CD4-positive, alpha-beta T cell treated with Interleukin-6 at 100 ng/mL for 8 hours (primary cell): ENCODE data around the gene PLEKHA1.
A peak's percentile ranks its signal among the peaks of the same experiment; 100 is the strongest.

Source experiments
- DNase-seq: peaks from one replicate; pipeline ENCODE4 v3.0.0-alpha.2; 2020; ENCODE audit warnings: mixed read lengths, low spot score

Gene PLEKHA1

GRCh38 chr10:122374237-122374858 is at the start of gene PLEKHA1:
Gene PLEKHA1 (plus strand): TSS chr10:122374708. CDS start chr10:122393201, 18,493 bp downstream.
- peak; percentile 93 for DNase-seq

- DNase-seq: no peak
Measured at GRCh38 chr10:122325235-122325634, 49.3 kb upstream of the PLEKHA1 start.

GRCh38 chr10:122326385-122326784 is 48.1 kb upstream of the PLEKHA1 start:
- DNase-seq: no peak

- no peak for DNase-seq
Measured at GRCh38 chr10:122326806-122327205, 47.7 kb upstream of the PLEKHA1 start.

DNA sequence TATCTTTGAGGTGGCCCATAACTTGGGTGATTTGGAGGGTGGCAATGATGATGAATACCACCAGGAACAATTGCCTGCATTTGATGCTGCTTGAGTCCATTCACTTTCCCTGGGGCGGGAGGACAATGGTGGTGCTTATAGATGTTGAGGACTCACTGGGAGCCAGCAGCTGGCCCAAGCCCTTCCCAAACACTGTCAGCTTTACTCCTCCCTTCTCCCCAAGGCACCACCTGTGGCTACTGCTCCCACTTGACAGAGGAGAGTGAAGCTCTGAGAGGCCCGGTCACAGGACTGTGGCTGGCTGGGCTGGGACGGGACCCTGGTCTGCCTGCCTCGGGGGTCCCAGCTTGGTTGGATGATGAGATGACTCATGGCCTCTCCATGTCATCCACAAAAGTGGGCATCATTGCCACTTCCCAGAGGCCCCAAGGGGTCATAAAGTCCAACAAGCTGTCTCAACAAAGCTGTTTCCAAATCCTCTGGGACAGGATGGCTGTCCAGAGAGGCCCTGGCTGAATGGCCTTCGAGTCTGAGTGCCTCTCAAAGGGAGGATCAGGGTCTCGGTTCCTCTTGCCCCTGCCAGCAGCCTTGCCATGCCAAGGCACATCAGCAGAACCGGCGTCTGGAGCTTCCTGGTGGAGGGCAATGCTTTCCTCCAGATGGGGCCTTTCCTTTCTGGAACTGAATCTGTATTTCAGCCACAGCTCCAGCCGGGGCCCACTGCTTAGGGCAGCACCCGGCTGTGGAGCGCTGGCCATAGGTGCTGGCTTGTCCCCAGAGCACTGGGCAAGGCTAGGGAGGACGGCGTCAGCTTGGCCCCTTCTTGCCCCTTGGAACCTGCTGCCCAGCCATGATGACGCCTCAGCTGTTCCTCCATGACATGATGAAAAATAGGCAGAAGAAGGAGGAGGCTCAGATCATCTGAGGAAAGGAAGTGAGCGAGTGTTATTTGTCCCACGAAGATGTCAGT is 47.0 kb upstream of the PLEKHA1 start:
- DNase-seq: no peak

DNA sequence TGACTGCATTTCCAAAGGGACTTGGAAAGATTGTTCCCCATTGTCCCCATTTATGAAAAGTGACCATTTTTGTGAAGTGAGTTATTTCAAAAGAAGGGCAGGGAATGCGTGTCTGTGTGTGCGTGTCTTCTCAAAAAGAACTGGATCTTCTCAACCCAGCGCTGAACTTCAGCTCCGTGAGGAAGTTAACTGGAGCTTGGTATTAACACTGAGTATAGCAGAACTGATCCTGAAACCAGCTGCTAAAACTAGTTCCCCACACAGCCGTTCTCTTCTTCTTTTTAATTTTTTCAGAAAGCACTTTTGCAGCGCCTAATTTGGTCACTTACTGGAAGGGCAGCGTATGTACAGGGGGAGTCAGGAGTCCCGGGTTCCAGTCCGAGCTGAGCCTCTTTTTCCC is 45.8 kb upstream of the PLEKHA1 start:
- no peak for DNase-seq

DNA sequence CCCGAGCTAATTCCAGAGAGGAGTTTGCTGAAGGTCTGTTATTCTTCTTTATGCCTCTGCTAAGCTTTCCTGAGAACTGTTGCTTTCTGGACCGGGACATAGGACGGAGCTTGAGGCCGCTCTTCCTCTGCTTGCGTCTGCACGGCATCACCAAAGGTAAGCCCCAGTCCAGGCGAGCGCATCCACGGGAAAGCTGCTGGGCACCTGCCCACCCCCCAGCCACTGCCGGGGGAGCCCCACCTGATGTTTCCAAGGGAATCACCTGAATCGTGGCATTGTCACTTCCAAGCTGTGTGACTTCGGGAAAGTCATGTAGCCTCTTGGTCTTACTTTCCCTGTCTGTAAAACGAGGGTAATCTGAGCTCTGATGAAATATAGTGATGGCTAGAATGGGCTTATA is 45.1 kb upstream of the PLEKHA1 start:
- no peak for DNase-seq

GRCh38 chr10:122331100-122331499 is 43.4 kb upstream of the PLEKHA1 start:
- DNase-seq: no peak

- DNase-seq: no peak
Measured at GRCh38 chr10:122331615-122332446, 42.7 kb upstream of the PLEKHA1 start.

GRCh38 chr10:122333037-122333436 is 41.5 kb upstream of the PLEKHA1 start:
- no peak for DNase-seq

GRCh38 chr10:122336332-122336731 is 38.2 kb upstream of the PLEKHA1 start:
- no peak for DNase-seq

- no peak for DNase-seq
Measured at GRCh38 chr10:122336961-122337360, 37.5 kb upstream of the PLEKHA1 start.

DNA sequence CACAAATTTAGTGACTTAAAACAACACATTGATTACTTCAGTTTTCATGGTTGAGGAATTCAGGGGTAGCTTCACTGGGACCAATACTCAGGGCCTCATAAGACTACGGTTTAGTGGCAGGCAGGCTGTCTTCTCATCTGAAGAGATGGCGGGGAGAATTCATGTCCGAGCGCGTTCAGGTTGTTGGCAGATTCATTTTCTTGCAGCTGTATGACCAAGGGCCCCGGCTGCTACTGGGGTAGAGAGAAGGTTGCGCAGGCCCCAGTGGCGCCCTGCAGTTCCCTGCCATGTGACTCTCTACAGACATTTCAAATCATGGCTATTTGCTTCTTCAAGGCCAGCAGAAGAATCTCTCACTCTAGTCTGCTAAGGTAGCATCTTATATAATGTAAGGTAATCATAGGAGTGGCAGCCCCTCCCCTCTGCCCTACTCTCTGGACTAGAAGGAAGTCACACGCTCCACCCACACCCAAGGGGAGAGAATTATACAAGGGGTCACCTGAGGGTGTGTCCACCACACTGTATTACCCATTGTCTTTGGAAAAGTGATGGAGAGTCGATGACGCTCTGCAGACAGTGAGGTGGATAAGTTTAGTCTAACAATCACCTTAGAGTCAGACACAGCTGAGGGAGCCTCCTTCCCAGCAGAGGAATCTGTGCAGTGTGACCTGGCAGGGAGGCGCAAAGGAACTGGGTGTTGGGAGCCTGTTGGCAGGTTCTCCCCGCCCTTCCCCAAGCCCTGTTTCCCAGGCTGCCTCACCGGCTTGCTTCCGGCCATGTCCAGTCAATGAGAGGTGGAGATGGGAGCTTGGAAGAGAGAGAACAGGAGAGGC is 35.7 kb upstream of the PLEKHA1 start:
- no peak for DNase-seq

GRCh38 chr10:122341141-122341810 is 33.2 kb upstream of the PLEKHA1 start:
- no peak for DNase-seq

- DNase-seq: peak; percentile 60
Measured at GRCh38 chr10:122342293-122343134, 32.0 kb upstream of the PLEKHA1 start.

- DNase-seq: no peak
Measured at GRCh38 chr10:122343135-122343800, 31.2 kb upstream of the PLEKHA1 start.

GRCh38 chr10:122343936-122344335 is 30.6 kb upstream of the PLEKHA1 start:
- DNase-seq: no peak

- no peak for DNase-seq
Measured at GRCh38 chr10:122344741-122345258, 29.7 kb upstream of the PLEKHA1 start.

DNA sequence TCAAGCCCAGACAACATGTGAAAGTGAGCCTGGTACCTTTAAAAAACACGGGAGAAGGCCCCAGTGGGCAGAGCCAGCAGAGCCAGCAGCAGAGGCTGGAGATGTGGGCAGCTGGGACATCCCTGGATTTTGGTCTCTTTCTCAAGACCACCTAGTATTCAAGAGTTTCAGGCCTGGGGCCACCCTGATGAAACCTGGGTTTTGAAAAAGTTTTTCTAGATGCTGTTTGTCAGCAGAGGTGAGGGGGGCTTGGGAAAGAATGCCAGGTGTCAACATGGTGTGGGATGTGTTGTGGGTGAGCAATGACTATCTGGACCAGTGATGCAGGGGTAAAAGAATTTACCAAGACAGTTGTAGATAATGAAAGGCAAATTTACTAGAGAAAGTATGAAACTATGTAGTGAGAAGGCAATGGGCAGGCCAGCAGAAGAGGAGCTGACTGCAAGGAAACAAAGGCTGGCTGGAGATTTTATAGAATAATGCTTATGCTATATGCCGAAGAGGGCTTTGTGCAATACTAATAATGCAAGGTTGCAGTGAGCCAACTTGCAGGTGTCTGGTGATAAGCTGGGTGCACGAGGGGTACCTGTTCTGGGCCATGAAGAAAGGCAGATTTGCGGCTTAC is 28.1 kb upstream of the PLEKHA1 start:
- no peak for DNase-seq
